GM18508 (cell line): Measurements from ENCODE around the gene MEIS3.
"Not testable (repeated sequence)": the region's sequence is repeated elsewhere in the genome, so short reads cannot be mapped to it uniquely, and the experiment has no call there.

Source experiments
- ATAC-seq: cut with Tn5 transposase; IDR thresholded peaks from one replicate; pipeline ENCODE4 v1.9.1; 2021; ENCODE audit warnings: moderate number of reproducible peaks; ENCODE audit not compliant: insufficient read depth, unreplicated experiment

Gene MEIS3

DNA sequence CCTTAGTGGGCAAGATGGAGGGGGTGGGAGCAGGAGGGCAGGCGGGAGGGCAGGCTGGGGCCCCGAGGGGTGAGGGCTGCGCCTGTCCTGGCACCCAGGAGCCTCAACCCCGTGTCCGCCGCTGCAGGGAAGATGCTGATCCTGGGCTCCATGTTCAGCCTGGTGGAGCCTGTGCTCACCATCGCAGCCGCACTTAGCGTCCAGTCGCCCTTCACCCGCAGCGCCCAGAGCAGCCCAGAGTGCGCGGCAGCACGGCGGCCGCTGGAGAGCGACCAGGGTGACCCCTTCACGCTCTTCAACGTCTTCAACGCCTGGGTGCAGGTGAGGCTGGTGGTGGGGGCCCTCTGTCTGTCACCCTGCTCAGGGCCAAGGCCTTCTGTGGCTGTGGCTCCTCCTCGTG lies 46.7 kb downstream of the MEIS3 start:
- ATAC-seq = no peak

DNA sequence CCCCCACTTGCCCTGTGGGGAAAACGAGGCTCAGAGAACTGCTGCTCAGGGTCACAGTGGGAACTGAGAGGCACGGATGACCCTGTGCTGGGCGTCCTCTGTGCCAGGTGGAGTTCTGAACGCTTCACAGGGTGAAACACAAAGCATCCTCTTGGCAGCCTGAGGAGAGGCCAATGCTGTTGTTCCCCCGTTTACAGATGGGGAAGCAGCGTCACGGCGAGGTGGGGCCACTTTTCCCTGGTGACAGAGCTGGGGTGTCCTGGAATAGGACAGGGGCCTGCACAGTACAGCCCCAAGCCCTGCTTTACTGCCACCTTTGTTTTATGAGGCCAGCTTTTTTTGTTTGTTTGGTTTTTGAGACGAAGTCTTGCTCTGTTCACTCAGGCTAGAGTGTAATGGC lies 48.1 kb downstream of the MEIS3 start:
- ATAC-seq = no peak

DNA sequence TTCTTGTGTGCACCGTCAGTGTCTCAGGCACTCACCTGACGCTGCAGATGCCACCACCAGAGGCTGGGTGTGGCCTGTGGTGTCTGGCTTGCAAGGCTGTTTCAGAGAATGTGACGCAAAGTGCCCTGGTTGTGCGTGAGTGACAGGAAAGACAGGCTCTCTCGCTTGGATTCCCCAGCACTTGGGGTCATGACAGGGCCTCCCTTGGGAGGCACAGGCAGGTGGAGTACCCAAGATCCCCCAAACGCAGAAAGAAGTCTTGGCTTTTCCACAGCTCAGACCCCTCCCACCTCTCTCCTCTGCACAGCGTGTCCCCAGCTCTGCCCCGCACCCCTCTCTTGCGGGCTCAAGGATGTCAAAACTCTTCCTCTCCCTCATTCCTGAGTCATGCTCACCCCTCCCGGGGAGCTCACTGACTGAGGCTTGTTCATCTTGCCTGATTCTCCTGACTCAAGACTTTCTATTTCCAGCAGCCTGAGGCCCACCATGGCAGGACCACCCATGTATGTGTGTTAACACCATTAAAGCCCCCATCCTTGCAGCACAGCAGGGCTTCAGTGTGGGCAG lies 49.2 kb downstream of the MEIS3 start:
- ATAC-seq = no peak

GRCh38 chr19:47365455-47365854 lies 53.9 kb downstream of the MEIS3 start:
- ATAC-seq = not testable (repeated sequence)

- ATAC-seq = no peak
Measured at GRCh38 chr19:47363758-47364531, 55.4 kb downstream of the MEIS3 start.

GRCh38 chr19:47362321-47362720 lies 57.0 kb downstream of the MEIS3 start:
- ATAC-seq = no peak

DNA sequence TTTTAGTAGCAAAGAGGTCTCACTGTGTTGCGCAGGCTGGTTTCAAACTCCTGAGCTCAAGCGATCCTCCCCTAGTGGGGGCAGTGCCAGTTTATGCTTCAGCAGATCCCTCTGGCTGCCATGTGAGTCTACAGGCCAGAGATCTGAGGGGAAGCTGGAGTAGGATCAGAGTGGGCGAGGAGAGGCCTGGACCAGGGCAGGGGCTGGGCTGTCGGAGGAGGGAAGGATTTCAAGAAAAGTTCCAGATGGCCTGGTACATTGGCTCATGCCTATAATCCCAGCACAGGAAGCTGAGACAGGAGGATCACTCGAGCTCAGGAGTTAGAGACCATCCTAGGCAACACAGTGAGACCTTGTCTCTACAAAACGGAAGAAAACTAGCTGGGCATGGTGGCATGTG lies 60.4 kb downstream of the MEIS3 start:
- ATAC-seq = no peak

DNA sequence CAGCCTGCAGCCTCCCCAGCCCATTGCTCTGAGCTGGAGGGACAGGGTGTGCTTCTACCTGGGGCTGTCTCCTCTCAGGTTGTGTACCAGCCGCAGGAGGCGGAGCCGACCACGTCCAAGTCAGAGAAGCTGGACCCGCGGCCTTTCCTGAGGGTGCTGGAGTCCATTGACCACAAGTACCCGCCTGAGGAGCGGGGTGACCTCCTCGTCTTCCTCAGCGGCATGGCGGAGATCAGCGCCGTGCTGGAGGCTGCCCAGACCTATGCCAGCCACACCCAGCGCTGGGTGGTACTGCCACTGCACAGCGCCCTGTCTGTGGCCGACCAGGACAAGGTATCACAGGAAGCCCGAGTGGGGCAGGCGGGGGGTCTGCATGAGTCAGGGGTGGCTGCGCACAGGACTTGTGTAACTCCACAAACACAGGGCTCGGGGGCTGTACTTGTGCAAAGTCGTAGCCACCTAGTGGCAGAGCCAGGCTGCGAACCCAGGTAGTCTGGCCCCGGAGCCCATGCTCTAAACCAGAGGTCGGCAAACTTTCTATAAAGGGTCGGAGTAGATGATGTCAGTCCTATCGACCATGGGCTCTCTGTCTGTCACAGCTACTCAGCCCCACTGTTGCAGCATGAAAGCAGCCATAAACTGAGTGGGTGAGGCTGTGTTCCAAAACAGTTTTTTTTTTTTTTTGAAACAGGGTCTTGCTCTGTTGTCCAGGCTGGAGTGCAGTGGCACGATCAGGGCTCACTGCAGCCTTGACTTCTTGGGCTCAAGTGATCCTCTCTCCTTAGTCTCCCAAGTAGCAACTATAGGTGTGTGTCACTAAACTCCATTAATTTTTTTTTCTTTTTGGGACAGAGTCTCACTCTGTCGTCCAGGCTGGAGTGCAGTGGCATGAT lies 61.3 kb downstream of the MEIS3 start:
- ATAC-seq = no peak

GRCh38 chr19:47356900-47357299 lies 62.4 kb downstream of the MEIS3 start:
- ATAC-seq = no peak

DNA sequence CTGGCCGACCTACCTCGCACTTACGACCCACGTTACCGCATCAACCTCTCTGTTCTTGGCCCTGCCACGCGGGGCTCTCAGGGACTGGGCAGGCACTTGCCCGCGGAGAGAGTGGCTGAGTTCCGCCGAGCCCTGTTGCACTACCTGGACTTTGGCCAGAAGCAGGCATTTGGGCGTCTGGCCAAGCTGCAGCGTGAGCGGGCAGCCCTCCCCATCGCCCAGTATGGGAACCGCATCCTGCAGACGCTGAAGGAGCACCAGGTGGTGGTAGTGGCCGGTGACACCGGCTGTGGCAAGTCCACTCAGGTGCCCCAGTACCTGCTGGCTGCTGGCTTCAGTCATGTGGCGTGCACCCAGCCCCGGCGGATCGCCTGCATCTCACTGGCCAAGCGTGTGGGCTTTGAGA lies 66.0 kb downstream of the MEIS3 start:
- ATAC-seq = no peak
